ACHN (cell line): ENCODE measurements around the gene ABL1.
A peak's percentile ranks its signal among the peaks of the same experiment; 100 is the strongest.
"Not testable (repeated sequence)": the region's sequence is repeated elsewhere in the genome, so short reads cannot be mapped to it uniquely, and the experiment has no call there.

ENCODE experiments used
- DNase-seq: peaks from one replicate; pipeline ENCODE4 v3.0.0-alpha.2; 2015
- in situ Hi-C: cut with HindIII; loops from 2 replicates; pipeline ENCODE4 v1.10.0; 2017; ENCODE audit warnings: low sequenced_read_pairs, low pct_ligation_motif_present, low pct_unique_long_range_greater_than_20kb

ABL1 gene

GRCh38 chr9:130908146-130908877 is 73.3 kb downstream of the ABL1 start:
- in situ Hi-C loops = no loop called here
- DNase-seq = no peak

- no peak for DNase-seq
- in situ Hi-C loops = no loop called here
These were observed 73.9 kb downstream of the ABL1 start for GRCh38 chr9:130908878-130909355.

- DNase-seq, in situ Hi-C loops: not testable (repeated sequence)
These were observed 75.0 kb downstream of the ABL1 start for GRCh38 chr9:130910041-130910440.

GRCh38 chr9:130910670-130911069 is 75.6 kb downstream of the ABL1 start:
- in situ Hi-C loops, DNase-seq: not testable (repeated sequence)

GRCh38 chr9:130911254-130912049 is 76.4 kb downstream of the ABL1 start:
- in situ Hi-C loops = no loop called here
- DNase-seq = no peak

- in situ Hi-C loops = no loop called here
- DNase-seq = peak; percentile 82
These were observed 78.0 kb downstream of the ABL1 start for GRCh38 chr9:130912932-130913598.

- in situ Hi-C loops = no loop called here
- DNase-seq = no peak
These were observed 78.8 kb downstream of the ABL1 start for GRCh38 chr9:130913599-130914416.

- no peak for DNase-seq
- in situ Hi-C loops = no loop called here
These were observed 79.5 kb downstream of the ABL1 start for GRCh38 chr9:130914417-130915095.

- in situ Hi-C loops = no loop called here
- no peak for DNase-seq
These were observed 80.0 kb downstream of the ABL1 start for GRCh38 chr9:130915096-130915447.

GRCh38 chr9:130917168-130917960 is 82.3 kb downstream of the ABL1 start:
- no peak for DNase-seq
- in situ Hi-C loops = no loop called here

- no peak for DNase-seq
- in situ Hi-C loops = no loop called here
These were observed 83.2 kb downstream of the ABL1 start for GRCh38 chr9:130918101-130918825.

GRCh38 chr9:130918826-130919558 is 83.9 kb downstream of the ABL1 start:
- in situ Hi-C loops = no loop called here
- DNase-seq = no peak

GRCh38 chr9:130919559-130920145 is 84.6 kb downstream of the ABL1 start:
- DNase-seq = no peak
- in situ Hi-C loops = no loop called here

GRCh38 chr9:130920233-130920632 is 85.2 kb downstream of the ABL1 start:
- no peak for DNase-seq
- in situ Hi-C loops = no loop called here

- in situ Hi-C loops = no loop called here
These were observed 85.8 kb downstream of the ABL1 start for GRCh38 chr9:130920762-130921299.

More at GRCh38 chr9:130920762-130921299, 85.8 kb downstream of the ABL1 start:
- no peak for DNase-seq
